ENCODE results near the gene TMEM272. TPM values are rescaled to one million over a fixed set of nuclear protein-coding genes. Genes with fewer than 3 reads are reported as not detected.

Gene TMEM272
- polyA plus RNA-seq, 1 donor (not counting 4 experiments of a cell fraction or from before 2014, with no cell fraction given), result not detected

DNA sequence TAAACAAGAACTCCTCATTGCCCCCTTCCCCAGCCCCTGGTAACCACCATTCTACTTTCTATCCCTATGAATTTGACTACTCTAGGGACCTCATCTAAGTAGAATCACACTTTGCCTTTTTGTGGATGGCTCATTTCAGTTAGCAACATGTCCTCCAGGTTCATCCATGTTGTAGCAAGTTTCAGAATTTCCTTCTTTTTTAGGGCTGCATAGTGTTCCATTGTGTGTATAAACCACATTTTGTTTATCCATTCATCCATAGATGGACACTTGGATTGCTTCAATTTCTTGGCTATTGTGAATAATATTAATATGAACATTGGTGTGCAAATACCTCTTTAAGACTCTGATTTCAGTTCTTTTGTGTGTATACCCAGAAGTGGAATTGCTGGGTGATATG lies 36.2 kb downstream of the TMEM272 start:
- dilution Hi-C loops (cut with MboI; ENCODE audit: extremely low pct_ligation_motif_present, low sequenced_read_pairs), result no loop called here
- DNase-seq (ENCODE audit: low read depth, low spot score), result no peak
- H3K9me3 ChIP-seq (ENCODE audit: control insufficient read depth, low read depth, low read length), result no peaks in the 10 kb centered on the region
- H4K20me1 ChIP-seq (ENCODE audit: control insufficient read depth, extremely low read depth, insufficient read depth, low read length), result no peaks in the 10 kb centered on the region
- no peaks in the 10 kb centered on the region for H3K9me1 ChIP-seq (ENCODE audit: control insufficient read depth, extremely low read depth, insufficient read depth, low read length)
- H3K4me1 ChIP-seq (ENCODE audit: control insufficient read depth, extremely low read depth, insufficient read depth, low read length), result peaks cover 5% of the 10 kb centered on the region
- H3K36me3 ChIP-seq (ENCODE audit: control insufficient read depth in 2 of 2, extremely low read depth in 1 of 2, insufficient read depth in 2 of 2, low read length in 2 of 2), result no peaks in the 10 kb centered on the region
- H3K4me2 ChIP-seq (ENCODE audit: control insufficient read depth, extremely low read depth, insufficient read depth, low read depth, low read length), result no peak overlapping the region
- H3K9ac ChIP-seq (ENCODE audit: control insufficient read depth, extremely low read depth, insufficient read depth, low read length), result no peak overlapping the region
- FAIRE-seq, result no peak
- H3K4me3 ChIP-seq (ENCODE audit: control insufficient read depth in 2 of 3, extremely low read depth in 1 of 3, insufficient read depth in 2 of 3, low read depth in 1 of 3, low read length in 3 of 3), result no peak overlapping the region
- H3K79me2 ChIP-seq (ENCODE audit: control insufficient read depth, insufficient read depth, low read length), result no peaks in the 10 kb centered on the region
- no peaks in the 10 kb centered on the region for H3K27me3 ChIP-seq (ENCODE audit: control insufficient read depth, extremely low read depth, insufficient read depth, low read length)
- no peak overlapping the region for H2AFZ ChIP-seq (ENCODE audit: control insufficient read depth, low read length)
- no peak for TF ChIP-seq EZH2 (IDR thresholded peaks at IDR 0.05; ENCODE audit: low read length)
- TF ChIP-seq, protein P1, sequence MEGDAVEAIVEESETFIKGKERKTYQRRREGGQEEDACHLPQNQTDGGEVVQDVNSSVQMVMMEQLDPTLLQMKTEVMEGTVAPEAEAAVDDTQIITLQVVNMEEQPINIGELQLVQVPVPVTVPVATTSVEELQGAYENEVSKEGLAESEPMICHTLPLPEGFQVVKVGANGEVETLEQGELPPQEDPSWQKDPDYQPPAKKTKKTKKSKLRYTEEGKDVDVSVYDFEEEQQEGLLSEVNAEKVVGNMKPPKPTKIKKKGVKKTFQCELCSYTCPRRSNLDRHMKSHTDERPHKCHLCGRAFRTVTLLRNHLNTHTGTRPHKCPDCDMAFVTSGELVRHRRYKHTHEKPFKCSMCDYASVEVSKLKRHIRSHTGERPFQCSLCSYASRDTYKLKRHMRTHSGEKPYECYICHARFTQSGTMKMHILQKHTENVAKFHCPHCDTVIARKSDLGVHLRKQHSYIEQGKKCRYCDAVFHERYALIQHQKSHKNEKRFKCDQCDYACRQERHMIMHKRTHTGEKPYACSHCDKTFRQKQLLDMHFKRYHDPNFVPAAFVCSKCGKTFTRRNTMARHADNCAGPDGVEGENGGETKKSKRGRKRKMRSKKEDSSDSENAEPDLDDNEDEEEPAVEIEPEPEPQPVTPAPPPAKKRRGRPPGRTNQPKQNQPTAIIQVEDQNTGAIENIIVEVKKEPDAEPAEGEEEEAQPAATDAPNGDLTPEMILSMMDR (optimal IDR thresholded peaks at IDR 0.05 in 1 of 3, IDR thresholded peaks at IDR 0.05 in 1 of 3, conservative IDR thresholded peaks at IDR 0.05 in 1 of 3; ENCODE audit: extremely low read depth in 1 of 3, insufficient read depth in 2 of 3, low read length in 3 of 3), result no peak
- H3K27ac ChIP-seq (ENCODE audit: control insufficient read depth, insufficient read depth, low read length), result no peak overlapping the region

DNA sequence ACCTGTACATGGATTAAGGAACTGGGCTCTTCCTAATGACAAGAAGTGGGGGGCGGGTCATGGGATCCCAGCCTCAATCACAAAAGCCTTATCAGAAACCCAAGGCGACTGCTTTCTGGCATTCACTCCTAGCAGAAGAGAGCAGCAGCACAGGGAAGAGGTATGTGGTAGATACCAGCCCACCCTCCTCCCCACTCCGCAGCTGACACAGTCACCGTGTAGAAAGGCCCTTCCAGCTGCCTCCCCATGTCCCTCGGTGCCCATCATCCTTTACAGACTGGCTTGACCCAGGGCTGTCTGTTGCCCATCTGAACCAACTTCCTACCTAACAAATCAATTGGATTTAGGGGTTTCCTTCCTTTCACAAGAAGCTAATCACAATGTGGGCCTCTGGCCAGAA lies 37.9 kb downstream of the TMEM272 start:
- H4K20me1 ChIP-seq (ENCODE audit: control insufficient read depth, extremely low read depth, insufficient read depth, low read length), result no peaks in the 10 kb centered on the region
- no peaks in the 10 kb centered on the region for H3K9me3 ChIP-seq (ENCODE audit: control insufficient read depth, low read depth, low read length)
- no peak for FAIRE-seq
- no peaks in the 10 kb centered on the region for H3K36me3 ChIP-seq (ENCODE audit: control insufficient read depth in 2 of 2, extremely low read depth in 1 of 2, insufficient read depth in 2 of 2, low read length in 2 of 2)
- no peak overlapping the region for H3K4me3 ChIP-seq (ENCODE audit: control insufficient read depth in 2 of 3, extremely low read depth in 1 of 3, insufficient read depth in 2 of 3, low read depth in 1 of 3, low read length in 3 of 3)
- H3K9ac ChIP-seq (ENCODE audit: control insufficient read depth, extremely low read depth, insufficient read depth, low read length), result no peak overlapping the region
- TF ChIP-seq, protein P1 (optimal IDR thresholded peaks at IDR 0.05 in 1 of 3, IDR thresholded peaks at IDR 0.05 in 1 of 3, conservative IDR thresholded peaks at IDR 0.05 in 1 of 3; ENCODE audit: extremely low read depth in 1 of 3, insufficient read depth in 2 of 3, low read length in 3 of 3), result no peak
- TF ChIP-seq EZH2 (IDR thresholded peaks at IDR 0.05; ENCODE audit: low read length), result no peak
- no peak for DNase-seq (ENCODE audit: low read depth, low spot score)
- H2AFZ ChIP-seq (ENCODE audit: control insufficient read depth, low read length), result no peak overlapping the region
- H3K27me3 ChIP-seq (ENCODE audit: control insufficient read depth, extremely low read depth, insufficient read depth, low read length), result no peaks in the 10 kb centered on the region
- no peak overlapping the region for H3K27ac ChIP-seq (ENCODE audit: control insufficient read depth, insufficient read depth, low read length)
- no peaks in the 10 kb centered on the region for H3K79me2 ChIP-seq (ENCODE audit: control insufficient read depth, insufficient read depth, low read length)
- H3K4me2 ChIP-seq (ENCODE audit: control insufficient read depth, extremely low read depth, insufficient read depth, low read depth, low read length), result no peak overlapping the region
- no peaks in the 10 kb centered on the region for H3K9me1 ChIP-seq (ENCODE audit: control insufficient read depth, extremely low read depth, insufficient read depth, low read length)
- peaks cover 18% of the 10 kb centered on the region for H3K4me1 ChIP-seq (ENCODE audit: control insufficient read depth, extremely low read depth, insufficient read depth, low read length)
- dilution Hi-C loops (cut with MboI; ENCODE audit: extremely low pct_ligation_motif_present, low sequenced_read_pairs), result no loop called here
